Activated CD8-positive, alpha-beta memory T cell treated with anti-CD3 and anti-CD28 coated beads, Interleukin-2, amount 10 ng/mL, durations not matched to agents 7 days and 5 days (primary cell): ENCODE measurements around the gene MAP7. TPM values are rescaled to one million over a fixed set of nuclear protein-coding genes. Genes with fewer than 3 reads are reported as not detected.

Experiments
- ATAC-seq: fragments of 150-1000 bp; cut with Tn5 transposase; one replicate; pipeline ENCODE4 v1.10.0; 2021; ENCODE audit warnings: moderate library complexity
- CTCF ChIA-PET: fragments of 350-600 bp; sonication (Branson Sonifier 250); formaldehyde crosslinking; loops from one replicate; lab custom pipeline; 2021; ENCODE audit warnings: antibody characterized with exemption; lab: Charles Lee
- DNase-seq: peaks from one replicate; pipeline ENCODE4 v3.0.0-alpha.2; 2020
- H3K27ac Mint-ChIP-seq: one replicate; pipeline ENCODE4 v1.8.0; 2021; ENCODE audit warnings: mild to moderate bottlenecking, mixed read lengths
- H3K27me3 Mint-ChIP-seq: one replicate; pipeline ENCODE4 v1.8.0; 2021; ENCODE audit warnings: mixed read lengths
- H3K36me3 Mint-ChIP-seq: one replicate; pipeline ENCODE4 v1.8.0; 2021; ENCODE audit warnings: mild to moderate bottlenecking, mixed read lengths
- H3K4me1 Mint-ChIP-seq: one replicate; pipeline ENCODE4 v1.8.0; 2021; ENCODE audit warnings: mixed read lengths
- H3K4me3 Mint-ChIP-seq: one replicate; pipeline ENCODE4 v1.8.0; 2021; ENCODE audit warnings: mild to moderate bottlenecking, moderate library complexity, mixed read lengths
- H3K9me3 Mint-ChIP-seq: one replicate; pipeline ENCODE4 v1.8.0; 2022; ENCODE audit warnings: low read depth, mixed read lengths
- total RNA-seq, 2 experiments: library from RNA; stranded (reverse); gene quantifications; one replicate each; pipeline ENCODE4 v1.2.3, GENCODE V29; 2021

The MAP7 gene
- total RNA-seq, 2 experiments from 2014 or later: 0.29 to 0.59 TPM

GRCh38 chr6:136330634-136331033 is 219.6 kb downstream of the MAP7 start:
- DNase-seq (no peak), ATAC-seq (no peak)
- Mint-ChIP-seq H3K9me3 (no peaks in the 10 kb centered on the region), H3K36me3 (no peaks in the 10 kb centered on the region), H3K4me3 (no peak overlapping the region), H3K27ac (no peak overlapping the region), H3K27me3 (no peaks in the 10 kb centered on the region), H3K4me1 (no peaks in the 10 kb centered on the region)
- CTCF ChIA-PET: interaction anchor here (0.8 kb wide), 1 partner anchor 13 kb away, joined by 3 read pairs; no protein-coding TSS in a partner anchor

GRCh38 chr6:136326038-136326553 is 224.1 kb downstream of the MAP7 start:
- no peaks in the 10 kb centered on the region for H3K36me3 Mint-ChIP-seq
- CTCF ChIA-PET: interaction anchor here (1.0 kb wide), 1 partner anchor 9 kb away, joined by 3 read pairs; no protein-coding TSS in a partner anchor
- H3K9me3 Mint-ChIP-seq: no peaks in the 10 kb centered on the region

GRCh38 chr6:136324686-136325380 is 225.4 kb downstream of the MAP7 start:
- no peaks in the 10 kb centered on the region for H3K27me3 Mint-ChIP-seq
- H3K36me3 Mint-ChIP-seq: no peaks in the 10 kb centered on the region
- no peaks in the 10 kb centered on the region for H3K4me1 Mint-ChIP-seq
- H3K4me3 Mint-ChIP-seq: no peak overlapping the region
- H3K27ac Mint-ChIP-seq: no peak overlapping the region
- ATAC-seq (no peak), DNase-seq (no peak)
- H3K9me3 Mint-ChIP-seq: no peaks in the 10 kb centered on the region
- CTCF ChIA-PET: no interaction called here

More at GRCh38 chr6:136326038-136326553, 224.1 kb downstream of the MAP7 start:
- Mint-ChIP-seq H3K27ac (no peak overlapping the region), H3K4me3 (no peak overlapping the region), H3K27me3 (no peaks in the 10 kb centered on the region), H3K4me1 (no peaks in the 10 kb centered on the region)
- DNase-seq (no peak), ATAC-seq (no peak)

GRCh38 chr6:136323431-136324112 is 226.7 kb downstream of the MAP7 start:
- Mint-ChIP-seq H3K27me3 (no peaks in the 10 kb centered on the region), H3K9me3 (no peaks in the 10 kb centered on the region), H3K4me3 (no peak overlapping the region), H3K4me1 (no peaks in the 10 kb centered on the region), H3K27ac (no peak overlapping the region), H3K36me3 (no peaks in the 10 kb centered on the region)
- no peak for DNase-seq
- CTCF ChIA-PET: interaction anchor here (1.1 kb wide), 1 partner anchor 227 kb away, joined by 3 read pairs; the partner anchor contains the start of gene MAP7
- ATAC-seq: no peak

- no peak for ATAC-seq
Observed at GRCh38 chr6:136319732-136320131, 230.5 kb downstream of the MAP7 start.

GRCh38 chr6:136318676-136319075 is 231.5 kb downstream of the MAP7 start:
- H3K36me3 Mint-ChIP-seq: no peaks in the 10 kb centered on the region
- DNase-seq (no peak), ATAC-seq (no peak)
- no peak overlapping the region for H3K27ac Mint-ChIP-seq
- CTCF ChIA-PET: interaction anchor here (1.1 to 2.7 kb wide), 4 partner anchors 29 to 92 kb away, joined by 4 to 13 read pairs (median 5); partner anchors contain the start of gene BCLAF1
- H3K4me3 Mint-ChIP-seq: no peak overlapping the region
- H3K9me3 Mint-ChIP-seq: no peaks in the 10 kb centered on the region
- peaks cover 3% of the 10 kb centered on the region for H3K27me3 Mint-ChIP-seq
- peaks cover 3% of the 10 kb centered on the region for H3K4me1 Mint-ChIP-seq

More at GRCh38 chr6:136319732-136320131, 230.5 kb downstream of the MAP7 start:
- no peaks in the 10 kb centered on the region for H3K9me3 Mint-ChIP-seq
- H3K4me3 Mint-ChIP-seq: no peak overlapping the region
- CTCF ChIA-PET: interaction anchor here (1.1 kb wide), 1 partner anchor 69 kb away, joined by 4 read pairs; no protein-coding TSS in a partner anchor
- H3K27ac Mint-ChIP-seq: no peak overlapping the region
- no peaks in the 10 kb centered on the region for H3K27me3 Mint-ChIP-seq
- H3K4me1 Mint-ChIP-seq: peaks cover 3% of the 10 kb centered on the region
- no peak for DNase-seq
- no peaks in the 10 kb centered on the region for H3K36me3 Mint-ChIP-seq

- ATAC-seq: no peak
- no peak overlapping the region for H3K27ac Mint-ChIP-seq
- no peaks in the 10 kb centered on the region for H3K36me3 Mint-ChIP-seq
- H3K4me1 Mint-ChIP-seq: peaks cover 3% of the 10 kb centered on the region
- no peak overlapping the region for H3K4me3 Mint-ChIP-seq
- DNase-seq: no peak
- H3K27me3 Mint-ChIP-seq: peaks cover 5% of the 10 kb centered on the region
- CTCF ChIA-PET: interaction anchor here (1.0 to 2.7 kb wide), 13 partner anchors 8 to 782 kb away, joined by 3 to 13 read pairs (median 5); partner anchors contain the start of gene BCLAF1
- no peaks in the 10 kb centered on the region for H3K9me3 Mint-ChIP-seq
Observed at GRCh38 chr6:136317971-136318370, 232.3 kb downstream of the MAP7 start.

GRCh38 chr6:136317021-136317694 is 233.1 kb downstream of the MAP7 start:
- CTCF ChIA-PET: interaction anchor here (0.6 to 2.7 kb wide), 20 partner anchors 9 to 781 kb away, joined by 3 to 13 read pairs (median 4); partner anchors contain the start of gene BCLAF1
- Mint-ChIP-seq H3K4me3 (no peak overlapping the region), H3K9me3 (no peaks in the 10 kb centered on the region), H3K36me3 (no peaks in the 10 kb centered on the region), H3K4me1 (peaks cover 3% of the 10 kb centered on the region), H3K27ac (no peak overlapping the region), H3K27me3 (peaks cover 6% of the 10 kb centered on the region)
- ATAC-seq: peak; percentile 85
- peak; percentile 76 for DNase-seq

- Mint-ChIP-seq H3K4me1 (peaks cover 3% of the 10 kb centered on the region), H3K36me3 (no peaks in the 10 kb centered on the region), H3K4me3 (no peak overlapping the region), H3K27me3 (peaks cover 6% of the 10 kb centered on the region), H3K27ac (no peak overlapping the region), H3K9me3 (no peaks in the 10 kb centered on the region)
- DNase-seq (no peak), ATAC-seq (no peak)
- CTCF ChIA-PET: interaction anchor here (0.7 to 1.6 kb wide), 2 partner anchors 64 to 67 kb away, joined by 3 read pairs; no protein-coding TSS in a partner anchor
Observed at GRCh38 chr6:136315594-136315993, 234.6 kb downstream of the MAP7 start.

- Mint-ChIP-seq H3K27ac (no peak overlapping the region), H3K4me3 (no peak overlapping the region), H3K4me1 (peaks cover 3% of the 10 kb centered on the region), H3K27me3 (peaks cover 9% of the 10 kb centered on the region), H3K36me3 (no peaks in the 10 kb centered on the region), H3K9me3 (no peaks in the 10 kb centered on the region)
- no peak for ATAC-seq
- DNase-seq: no peak
- CTCF ChIA-PET: no interaction called here
Observed at GRCh38 chr6:136312975-136313374, 237.2 kb downstream of the MAP7 start.

GRCh38 chr6:136309729-136310311 is 240.4 kb downstream of the MAP7 start:
- Mint-ChIP-seq H3K27ac (no peak overlapping the region), H3K27me3 (peaks cover 9% of the 10 kb centered on the region), H3K36me3 (no peaks in the 10 kb centered on the region), H3K9me3 (no peaks in the 10 kb centered on the region), H3K4me1 (no peaks in the 10 kb centered on the region), H3K4me3 (no peak overlapping the region)
- DNase-seq (no peak), ATAC-seq (no peak)
- CTCF ChIA-PET: no interaction called here

- no peak overlapping the region for H3K27ac Mint-ChIP-seq
- no peaks in the 10 kb centered on the region for H3K4me1 Mint-ChIP-seq
- ATAC-seq: no peak
- CTCF ChIA-PET: no interaction called here
- H3K36me3 Mint-ChIP-seq: no peaks in the 10 kb centered on the region
- H3K27me3 Mint-ChIP-seq: peaks cover 6% of the 10 kb centered on the region
- no peaks in the 10 kb centered on the region for H3K9me3 Mint-ChIP-seq
- DNase-seq: no peak
- H3K4me3 Mint-ChIP-seq: no peak overlapping the region
Observed at GRCh38 chr6:136309171-136309570, 241.1 kb downstream of the MAP7 start.
